ENCODE data around the gene GINS2.

The GINS2 gene

GRCh38 chr16:85688586-85689284 lies at the start of gene GINS2:
Gene GINS2, minus strand, starts transcription at chr16:85688954. Its CDS starts 56 bp downstream, at chr16:85688898.
- DNase-seq = peak; percentile 100

GRCh38 chr16:85736921-85737320 lies 48.2 kb upstream of the GINS2 start:
- no peak for DNase-seq

- no peak for DNase-seq
Measured at GRCh38 chr16:85735946-85736345, 47.2 kb upstream of the GINS2 start.

DNA sequence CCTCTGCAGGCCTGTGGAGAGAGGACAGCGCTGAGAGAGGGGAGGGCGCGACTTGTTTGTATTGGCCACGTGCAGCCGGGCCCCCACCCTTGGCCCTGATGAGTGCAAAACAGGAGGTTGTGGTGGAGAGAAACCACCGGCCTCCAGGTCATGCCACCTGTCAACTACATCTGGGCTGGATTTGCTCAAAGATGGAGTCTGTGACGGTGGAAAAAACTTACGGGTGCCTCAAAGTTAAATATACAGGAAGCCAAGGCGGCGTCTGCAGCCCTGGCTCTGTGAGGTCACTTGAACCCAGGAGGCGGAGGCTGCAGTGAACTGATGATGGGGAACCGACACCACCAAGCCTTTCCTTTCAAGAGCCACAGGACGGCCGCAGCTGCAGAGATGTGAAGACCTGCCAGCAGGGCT lies 46.5 kb upstream of the GINS2 start:
- DNase-seq = no peak

DNA sequence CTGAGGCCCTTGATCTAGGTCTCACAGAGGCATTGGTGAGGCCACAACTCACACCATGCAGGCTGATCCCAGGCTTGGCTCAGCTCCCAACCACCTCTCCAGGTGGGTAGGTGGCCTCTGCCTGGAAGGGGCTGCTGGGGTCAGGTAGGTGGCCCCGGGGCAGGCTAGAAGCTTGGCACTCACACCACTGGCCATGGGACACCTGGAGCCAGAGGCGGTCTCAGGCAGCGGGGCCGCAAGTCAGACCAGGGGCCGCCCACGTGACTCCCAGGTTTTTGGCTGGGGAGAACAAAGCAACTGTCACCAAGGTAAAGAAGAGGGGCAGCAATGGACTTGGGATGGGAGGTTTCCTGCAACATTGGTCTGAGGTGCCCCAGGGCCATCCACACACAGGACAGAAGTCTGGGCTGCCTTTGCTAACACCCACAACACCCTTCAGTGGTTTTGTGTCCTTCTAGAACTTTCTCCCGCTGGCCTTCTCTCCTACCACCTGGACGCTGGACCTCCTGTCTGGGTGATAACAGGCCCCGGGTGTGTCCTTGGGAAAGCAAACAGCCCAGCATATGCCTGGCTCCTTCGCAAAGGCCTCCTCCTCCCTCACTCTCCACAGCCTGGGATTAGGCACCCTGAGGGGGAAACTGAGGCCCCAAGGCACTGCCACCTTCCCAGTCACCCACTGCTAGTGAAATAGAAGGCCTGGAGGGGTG lies 45.7 kb upstream of the GINS2 start:
- DNase-seq = no peak

DNA sequence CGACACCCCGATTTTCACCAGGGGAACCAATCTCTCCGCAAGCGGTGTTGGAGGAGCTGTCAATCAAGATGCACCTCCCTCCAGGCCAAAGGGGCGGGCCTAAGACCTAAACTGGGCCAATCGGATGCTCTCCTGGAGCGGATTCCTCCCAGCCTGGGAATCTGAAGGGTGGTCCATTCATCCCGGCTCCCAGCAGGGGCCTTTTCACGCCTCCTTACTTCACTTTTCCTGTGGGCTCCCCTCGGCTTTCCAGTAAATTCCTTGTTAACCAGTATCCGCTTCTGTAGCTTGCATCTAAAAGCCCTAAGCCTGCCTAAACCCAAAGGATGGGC lies 45.1 kb upstream of the GINS2 start:
- no peak for DNase-seq

GRCh38 chr16:85733155-85733838 lies 44.5 kb upstream of the GINS2 start:
- DNase-seq = no peak

- DNase-seq = no peak
Measured at GRCh38 chr16:85731179-85731578, 42.4 kb upstream of the GINS2 start.

DNA sequence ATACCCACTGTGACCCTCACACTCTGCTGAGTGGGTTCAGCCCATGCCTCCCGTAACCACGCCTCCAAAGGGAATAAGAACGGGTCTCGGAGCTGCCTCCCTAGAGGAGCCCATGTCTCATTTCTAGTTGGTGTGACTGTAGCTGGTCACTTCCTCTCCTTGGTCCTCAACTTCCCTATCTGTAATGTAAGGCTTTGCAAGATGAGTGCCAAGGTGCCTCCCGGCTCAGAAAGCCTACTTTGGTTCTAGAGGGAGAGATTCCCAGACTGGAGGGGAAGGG lies 41.4 kb upstream of the GINS2 start:
- DNase-seq = no peak

GRCh38 chr16:85729452-85730185 lies 40.9 kb upstream of the GINS2 start:
- no peak for DNase-seq

GRCh38 chr16:85728879-85729278 lies 40.1 kb upstream of the GINS2 start:
- no peak for DNase-seq

- DNase-seq = no peak
Measured at GRCh38 chr16:85724936-85725335, 36.2 kb upstream of the GINS2 start.

- no peak for DNase-seq
Measured at GRCh38 chr16:85724126-85724879, 35.5 kb upstream of the GINS2 start.

GRCh38 chr16:85722128-85722893 lies 33.6 kb upstream of the GINS2 start:
- no peak for DNase-seq

DNA sequence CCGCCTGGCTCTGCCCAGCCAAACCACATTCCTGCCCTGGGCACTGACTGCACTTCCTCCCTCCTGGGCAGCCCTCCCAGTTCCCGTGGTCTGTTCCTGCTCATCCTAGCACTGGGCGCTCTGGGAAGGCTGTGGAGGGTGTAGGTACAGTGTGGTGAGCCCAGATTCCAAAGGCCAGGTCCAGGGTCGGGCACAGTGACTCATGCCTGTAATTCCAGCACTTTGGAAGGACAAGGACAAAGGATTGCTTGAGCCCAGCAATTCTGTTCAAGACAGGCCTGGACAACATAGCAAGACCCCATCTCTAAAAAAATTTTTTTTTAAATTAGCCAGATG lies 31.5 kb upstream of the GINS2 start:
- DNase-seq = no peak

DNA sequence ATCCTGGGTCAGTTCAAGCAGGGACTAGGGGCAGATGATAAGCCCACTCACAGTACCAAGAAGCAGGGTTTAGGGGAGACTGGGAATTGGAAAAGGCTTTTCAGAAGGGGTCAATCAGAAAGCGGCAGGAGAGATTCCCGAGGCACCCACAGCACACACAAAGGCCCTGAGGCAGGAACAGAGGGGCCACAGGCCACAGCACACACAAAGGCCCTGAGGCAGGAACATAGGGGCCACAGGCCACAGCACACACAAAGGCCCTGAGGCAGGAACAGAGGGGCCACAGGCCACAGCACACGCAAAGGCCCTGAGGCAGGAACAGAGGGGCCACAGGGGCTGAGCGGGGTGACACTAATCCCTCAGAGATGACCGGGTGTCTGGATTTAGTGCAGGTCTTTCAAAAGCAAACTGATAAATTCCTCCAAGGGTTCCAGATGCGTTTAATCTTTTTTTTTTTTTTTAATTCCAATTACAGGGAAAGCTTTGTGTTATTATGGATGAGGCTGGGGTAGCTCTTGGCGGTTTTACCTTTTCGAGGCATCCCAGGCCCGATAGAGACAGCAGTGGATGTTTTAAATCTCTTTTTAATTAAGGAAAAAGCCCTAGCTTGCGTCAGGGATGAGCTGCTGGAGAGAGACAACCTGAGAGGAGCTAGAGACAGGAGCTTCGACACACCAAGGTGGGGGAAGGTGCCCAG lies 31.0 kb upstream of the GINS2 start:
- no peak for DNase-seq

DNA sequence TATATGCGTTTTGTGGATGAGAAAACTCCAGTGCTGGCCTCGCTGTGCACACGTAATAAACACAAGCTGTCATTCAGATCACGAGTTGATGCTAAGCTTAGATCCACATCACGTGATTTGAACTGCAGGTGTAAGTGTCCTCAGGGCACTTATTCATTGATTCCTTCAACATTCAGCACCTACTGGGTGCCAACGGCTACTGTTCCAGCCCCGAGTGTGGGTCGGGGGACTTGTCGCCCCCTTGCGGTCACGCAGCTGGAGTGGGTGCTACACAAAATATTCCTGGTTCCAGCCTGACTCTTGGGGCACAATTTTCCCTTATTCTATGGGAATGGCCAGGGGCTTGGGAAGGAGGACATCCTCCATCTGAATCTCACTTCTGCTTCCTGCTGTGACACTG lies 29.9 kb upstream of the GINS2 start:
- DNase-seq = peak; percentile 85

DNA sequence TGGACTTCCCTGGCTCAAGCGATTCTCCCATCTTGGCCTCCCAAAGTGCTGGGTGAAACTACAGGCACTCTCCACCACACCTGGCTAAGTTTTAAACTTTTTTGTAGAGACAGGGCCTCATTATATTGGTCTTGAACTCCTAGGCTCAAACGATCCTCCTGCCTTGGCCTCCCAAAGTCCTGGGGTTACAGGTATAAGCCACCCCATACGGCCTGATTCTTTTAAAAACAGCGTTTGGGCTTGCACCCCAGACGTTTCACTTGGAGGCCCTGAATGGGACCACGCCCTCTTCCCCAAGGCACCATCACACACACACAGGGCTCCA lies 29.4 kb upstream of the GINS2 start:
- DNase-seq = no peak

DNA sequence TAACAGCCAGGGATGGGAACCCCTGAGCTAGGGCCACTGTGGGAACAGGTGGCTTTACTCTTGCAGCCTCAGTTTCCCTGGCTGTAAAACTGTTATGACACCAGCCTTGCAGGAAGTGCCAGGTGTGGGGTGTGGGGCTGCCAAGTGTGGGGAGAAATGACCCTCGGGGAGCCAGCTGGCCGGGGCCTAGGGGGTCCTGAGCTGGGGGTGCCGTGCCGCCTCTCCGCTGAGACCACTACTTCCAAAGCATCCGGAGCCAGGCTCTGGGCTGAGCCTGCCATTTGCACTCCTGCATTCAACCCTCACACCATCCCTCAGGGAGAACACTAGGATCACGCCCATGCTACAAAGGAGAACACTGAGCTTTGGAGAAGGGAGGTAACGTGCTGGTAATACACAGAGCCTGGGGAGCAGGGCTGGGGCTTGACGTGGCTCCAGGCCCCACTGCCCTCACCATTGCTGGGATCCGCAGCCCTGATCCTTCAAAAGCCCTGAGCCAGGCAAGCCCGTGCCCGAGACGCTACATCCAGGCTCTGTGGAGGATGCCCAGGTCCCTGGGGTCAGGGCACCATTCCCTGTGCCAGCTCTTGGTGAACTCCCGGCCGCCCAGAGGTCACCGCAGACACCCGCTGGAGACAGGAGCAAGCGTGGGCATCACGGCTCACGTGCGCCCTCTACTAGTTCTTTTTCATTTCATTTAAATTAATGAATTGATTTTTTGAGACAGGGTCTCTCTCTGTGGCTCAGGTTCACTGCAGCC lies 28.8 kb upstream of the GINS2 start:
- peak; percentile 91 for DNase-seq

DNA sequence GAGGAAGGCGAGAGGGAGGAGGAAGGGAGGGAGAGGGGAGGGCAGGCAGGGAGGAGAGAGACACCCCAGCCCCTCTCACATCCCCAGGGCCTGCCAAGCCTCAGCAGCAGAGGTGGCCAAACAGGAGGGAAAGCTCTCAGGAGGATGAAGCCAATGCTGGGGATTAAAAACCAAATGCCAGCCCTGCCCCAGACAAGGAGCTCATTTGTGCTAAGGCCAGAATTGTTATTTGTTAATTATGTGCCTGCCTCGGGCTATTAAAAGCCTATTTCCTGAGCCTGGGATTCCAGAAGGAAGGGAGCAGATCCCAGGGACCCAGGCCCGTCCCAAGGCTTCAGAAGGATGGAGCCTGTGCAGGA lies 27.9 kb upstream of the GINS2 start:
- no peak for DNase-seq

DNA sequence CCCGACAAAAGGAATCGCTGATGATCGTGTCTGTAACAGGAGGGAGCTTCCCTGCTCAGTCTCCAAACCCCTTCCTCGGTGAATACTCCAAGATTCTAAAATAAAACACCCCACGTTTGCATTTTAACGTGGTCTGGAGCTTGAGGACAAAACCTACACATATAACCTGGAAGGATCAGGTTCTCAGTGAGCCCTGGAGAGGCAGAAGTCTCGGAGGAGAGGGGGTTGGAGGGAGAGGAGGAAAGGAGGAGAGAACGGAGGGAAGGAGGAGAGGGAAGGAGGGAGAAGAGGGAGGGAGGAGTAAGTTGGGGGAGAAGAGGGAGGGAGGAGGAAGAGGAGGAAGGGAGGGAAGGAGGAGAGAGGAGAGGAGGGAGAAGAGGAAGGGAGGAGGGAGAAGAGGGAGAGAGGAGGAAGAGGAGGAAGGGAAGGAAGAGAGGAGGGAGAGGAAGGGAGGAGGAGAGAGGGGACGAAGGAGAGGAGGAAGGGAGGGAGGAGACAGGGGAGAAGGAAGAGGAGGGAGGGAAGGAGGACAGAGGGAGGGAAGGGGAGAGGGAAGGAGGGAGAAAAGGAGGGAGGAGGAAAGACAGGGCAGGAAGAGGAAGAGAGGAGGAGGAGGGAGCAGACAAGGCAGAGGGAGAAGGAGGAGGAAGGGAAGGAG lies 27.4 kb upstream of the GINS2 start:
- DNase-seq = no peak

Data from 8988T (cell line).